ENCODE data around the gene RLBP1. TPM values are rescaled to one million over a fixed set of nuclear protein-coding genes. Genes with fewer than 3 reads are reported as not detected.
"Not testable (repeated sequence)": the region's sequence is repeated elsewhere in the genome, so short reads cannot be mapped to it uniquely, and the experiment has no call there.

RLBP1 gene
- polyA plus RNA-seq: 2.8 TPM
- long read RNA-seq, donor 1: 0 reads
- long read RNA-seq, donor 2: 0 reads
- long read RNA-seq, donor 3: 0 reads
- long read RNA-seq, donor 4: 0 reads
- long read RNA-seq, donor 5: 0 reads
- long read RNA-seq, donor 6: 0 reads
- long read RNA-seq, donor 7: 0 reads
- long read RNA-seq, donor 8: 0 reads
- long read RNA-seq, donor 9: 0 reads
- long read RNA-seq, donor 10: 0 reads
- long read RNA-seq, donor 11: 0 reads

- Histone ChIP-seq H3K36me3 (ENCODE audit: control insufficient read depth, insufficient read depth, low read length) (no peaks in the 10 kb centered on the region), H3K27ac (ENCODE audit: low read length) (no peak within 1 kb of the TSS), H3K27me3 (ENCODE audit: control insufficient read depth, insufficient read depth, low read length) (no peaks in the 10 kb centered on the region), H3K9me3 (ENCODE audit: control insufficient read depth, low read depth, low read length) (no peaks in the 10 kb centered on the region), H3K4me3 (ENCODE audit: low read length) (no peak within 1 kb of the TSS), H3K4me1 (ENCODE audit: control insufficient read depth, insufficient read depth, low read length) (no peaks in the 10 kb centered on the region)
- WGBS (ENCODE audit: insufficient coverage, low lambda C conversion rate): no CpG with 5 or more reads among the region's 11 CpGs
- no peak for DNase-seq
Observed at GRCh38 chr15:89221543-89221942, at the start of gene RLBP1. RLBP1 (minus strand) TSS chr15:89221579; CDS start chr15:89218975, 2,604 bp downstream.

GRCh38 chr15:89250142-89250541 lies 28.8 kb upstream of the RLBP1 start:
- H3K27ac ChIP-seq (ENCODE audit: low read length); H3K9me3 ChIP-seq (ENCODE audit: control insufficient read depth, low read depth, low read length); H3K27me3 ChIP-seq (ENCODE audit: control insufficient read depth, insufficient read depth, low read length); DNase-seq; H3K4me1 ChIP-seq (ENCODE audit: control insufficient read depth, insufficient read depth, low read length); H3K36me3 ChIP-seq (ENCODE audit: control insufficient read depth, insufficient read depth, low read length); H3K4me3 ChIP-seq (ENCODE audit: low read length): not testable (repeated sequence)
- no CpG with 5 or more reads among the region's 5 CpGs for WGBS (ENCODE audit: insufficient coverage, low lambda C conversion rate)

- H3K4me1 ChIP-seq (ENCODE audit: control insufficient read depth, insufficient read depth, low read length): peaks cover 2% of the 10 kb centered on the region
- peaks cover 2% of the 10 kb centered on the region for H3K36me3 ChIP-seq (ENCODE audit: control insufficient read depth, insufficient read depth, low read length)
- DNase-seq: no peak
- H3K27ac ChIP-seq (ENCODE audit: low read length): no peak overlapping the region
- no peaks in the 10 kb centered on the region for H3K27me3 ChIP-seq (ENCODE audit: control insufficient read depth, insufficient read depth, low read length)
- H3K4me3 ChIP-seq (ENCODE audit: low read length): no peak overlapping the region
- WGBS (ENCODE audit: insufficient coverage, low lambda C conversion rate): 100% methylated on average over 1 of the region's 2 CpGs
- no peaks in the 10 kb centered on the region for H3K9me3 ChIP-seq (ENCODE audit: control insufficient read depth, low read depth, low read length)
Observed at GRCh38 chr15:89248584-89248983, 27.2 kb upstream of the RLBP1 start.

- WGBS (ENCODE audit: insufficient coverage, low lambda C conversion rate): 63% methylated on average over 1 of the region's 2 CpGs
- H3K4me3 ChIP-seq (ENCODE audit: low read length): no peak overlapping the region
- peaks cover 6% of the 10 kb centered on the region for H3K27me3 ChIP-seq (ENCODE audit: control insufficient read depth, insufficient read depth, low read length)
- no peaks in the 10 kb centered on the region for H3K9me3 ChIP-seq (ENCODE audit: control insufficient read depth, low read depth, low read length)
- peaks cover 2% of the 10 kb centered on the region for H3K36me3 ChIP-seq (ENCODE audit: control insufficient read depth, insufficient read depth, low read length)
- no peak overlapping the region for H3K27ac ChIP-seq (ENCODE audit: low read length)
- DNase-seq: no peak
- peaks cover 6% of the 10 kb centered on the region for H3K4me1 ChIP-seq (ENCODE audit: control insufficient read depth, insufficient read depth, low read length)
Observed at GRCh38 chr15:89247446-89247845, 26.1 kb upstream of the RLBP1 start.

- H3K36me3 ChIP-seq (ENCODE audit: control insufficient read depth, insufficient read depth, low read length): peaks cover 2% of the 10 kb centered on the region
- no peak for DNase-seq
- no CpG with 5 or more reads among the region's 6 CpGs for WGBS (ENCODE audit: insufficient coverage, low lambda C conversion rate)
- peaks cover 6% of the 10 kb centered on the region for H3K4me1 ChIP-seq (ENCODE audit: control insufficient read depth, insufficient read depth, low read length)
- H3K27ac ChIP-seq (ENCODE audit: low read length): no peak overlapping the region
- peak overlapping the region; percentile 80 for H3K4me3 ChIP-seq (ENCODE audit: low read length)
- peaks cover 6% of the 10 kb centered on the region for H3K27me3 ChIP-seq (ENCODE audit: control insufficient read depth, insufficient read depth, low read length)
- no peaks in the 10 kb centered on the region for H3K9me3 ChIP-seq (ENCODE audit: control insufficient read depth, low read depth, low read length)
Observed at GRCh38 chr15:89244574-89244903, 23.2 kb upstream of the RLBP1 start.

GRCh38 chr15:89243691-89244573 lies 22.6 kb upstream of the RLBP1 start, which contains the start of gene FANCI:
FANCI (plus strand) TSS chr15:89243979; CDS start chr15:89247648, 3,669 bp downstream.
- Histone ChIP-seq H3K27me3 (ENCODE audit: control insufficient read depth, insufficient read depth, low read length) (peaks cover 6% of the 10 kb centered on the region), H3K27ac (ENCODE audit: low read length) (no peak within 1 kb of the TSS), H3K4me1 (ENCODE audit: control insufficient read depth, insufficient read depth, low read length) (peaks cover 6% of the 10 kb centered on the region), H3K4me3 (ENCODE audit: low read length) (peak within 1 kb of the TSS; percentile 80), H3K36me3 (ENCODE audit: control insufficient read depth, insufficient read depth, low read length) (no peaks in the 10 kb centered on the region), H3K9me3 (ENCODE audit: control insufficient read depth, low read depth, low read length) (no peaks in the 10 kb centered on the region)
- DNase-seq: peak; percentile 95 to 96
- WGBS (ENCODE audit: insufficient coverage, low lambda C conversion rate): no CpG with 5 or more reads among the region's 69 CpGs

GRCh38 chr15:89243046-89243690 lies 21.8 kb upstream of the RLBP1 start:
- Histone ChIP-seq H3K27ac (ENCODE audit: low read length) (no peak overlapping the region), H3K4me1 (ENCODE audit: control insufficient read depth, insufficient read depth, low read length) (peaks cover 6% of the 10 kb centered on the region), H3K4me3 (ENCODE audit: low read length) (peak overlapping the region; percentile 80), H3K36me3 (ENCODE audit: control insufficient read depth, insufficient read depth, low read length) (no peaks in the 10 kb centered on the region), H3K27me3 (ENCODE audit: control insufficient read depth, insufficient read depth, low read length) (peaks cover 9% of the 10 kb centered on the region), H3K9me3 (ENCODE audit: control insufficient read depth, low read depth, low read length) (no peaks in the 10 kb centered on the region)
- no CpG with 5 or more reads among the region's 20 CpGs for WGBS (ENCODE audit: insufficient coverage, low lambda C conversion rate)
- no peak for DNase-seq

- not testable (repeated sequence) for H3K27ac ChIP-seq (ENCODE audit: low read length); H3K9me3 ChIP-seq (ENCODE audit: control insufficient read depth, low read depth, low read length); H3K4me1 ChIP-seq (ENCODE audit: control insufficient read depth, insufficient read depth, low read length); DNase-seq; H3K4me3 ChIP-seq (ENCODE audit: low read length); H3K27me3 ChIP-seq (ENCODE audit: control insufficient read depth, insufficient read depth, low read length); H3K36me3 ChIP-seq (ENCODE audit: control insufficient read depth, insufficient read depth, low read length)
- 93% methylated on average over 3 of the region's 12 CpGs for WGBS (ENCODE audit: insufficient coverage, low lambda C conversion rate)
Observed at GRCh38 chr15:89239883-89240810, 18.8 kb upstream of the RLBP1 start.

- H3K27me3 ChIP-seq (ENCODE audit: control insufficient read depth, insufficient read depth, low read length): no peaks in the 10 kb centered on the region
- no peak for DNase-seq
- no peaks in the 10 kb centered on the region for H3K9me3 ChIP-seq (ENCODE audit: control insufficient read depth, low read depth, low read length)
- no peak overlapping the region for H3K27ac ChIP-seq (ENCODE audit: low read length)
- no peaks in the 10 kb centered on the region for H3K36me3 ChIP-seq (ENCODE audit: control insufficient read depth, insufficient read depth, low read length)
- no peaks in the 10 kb centered on the region for H3K4me1 ChIP-seq (ENCODE audit: control insufficient read depth, insufficient read depth, low read length)
- H3K4me3 ChIP-seq (ENCODE audit: low read length): no peak overlapping the region
Observed at GRCh38 chr15:89231832-89232231, 10.5 kb upstream of the RLBP1 start.

GRCh38 chr15:89230277-89230676 lies 8.9 kb upstream of the RLBP1 start:
- H3K4me3 ChIP-seq (ENCODE audit: low read length): no peak overlapping the region
- H3K27ac ChIP-seq (ENCODE audit: low read length): no peak overlapping the region
- no peaks in the 10 kb centered on the region for H3K4me1 ChIP-seq (ENCODE audit: control insufficient read depth, insufficient read depth, low read length)
- no peaks in the 10 kb centered on the region for H3K9me3 ChIP-seq (ENCODE audit: control insufficient read depth, low read depth, low read length)
- no peaks in the 10 kb centered on the region for H3K36me3 ChIP-seq (ENCODE audit: control insufficient read depth, insufficient read depth, low read length)
- no peaks in the 10 kb centered on the region for H3K27me3 ChIP-seq (ENCODE audit: control insufficient read depth, insufficient read depth, low read length)
- DNase-seq: no peak
- no CpG with 5 or more reads among the region's 5 CpGs for WGBS (ENCODE audit: insufficient coverage, low lambda C conversion rate)

Measured in large intestine (tissue), 12 donors.